SJSA1 (cell line): ENCODE data around the gene SYT9. TPM values are rescaled to one million over a fixed set of nuclear protein-coding genes. Genes with fewer than 3 reads are reported as not detected.

Experiments
- DNase-seq, 2 experiments: peaks; one replicate each; pipeline ENCODE4 v3.0.0-alpha.2; 2015 to 2020; ENCODE audit warnings: low spot score in 2 of 2, low read depth in 1 of 2
- H3K27ac ChIP-seq: fragments of 250-450 bp; sonication (Bioruptor Pico); 2 replicates; pipeline ENCODE4 v1.5.1; 2020; ENCODE audit warnings: mild to moderate bottlenecking, moderate library complexity
- H3K27me3 ChIP-seq: fragments of 250-450 bp; sonication (Bioruptor Pico); replicated peaks from 2 replicates; pipeline ENCODE4 v1.5.1; 2020; ENCODE audit warnings: mild to moderate bottlenecking, moderate library complexity
- H3K36me3 ChIP-seq: fragments of 250-450 bp; sonication (Bioruptor Pico); 2 replicates; pipeline ENCODE4 v1.5.1; 2020; ENCODE audit warnings: mild to moderate bottlenecking
- H3K4me1 ChIP-seq: fragments of 250-450 bp; sonication (Bioruptor Pico); replicated peaks from 2 replicates; pipeline ENCODE4 v1.6.1; 2021; ENCODE audit warnings: mild to moderate bottlenecking
- H3K4me3 ChIP-seq: fragments of 250-450 bp; sonication (Bioruptor Pico); 2 replicates; pipeline ENCODE4 v1.5.1; 2020; ENCODE audit warnings: mild to moderate bottlenecking
- H3K9me3 ChIP-seq: fragments of 250-450 bp; sonication (Bioruptor Pico); replicated peaks from 2 replicates; pipeline ENCODE4 v1.5.1; 2020; ENCODE audit warnings: mild to moderate bottlenecking
- total RNA-seq: library from RNA; depleted of rRNA; stranded (reverse); fragments of >200 nt; shearing (Covaris generic); gene quantifications from 2 replicates; pipeline ENCODE4 v1.2.3, GENCODE V29; 2014

SYT9 gene
- total RNA-seq, 1 experiment from 2014 or later, result not detected

- Histone ChIP-seq H3K9me3 (no peaks in the 10 kb centered on the region), H3K27ac (no peak overlapping the region), H3K27me3 (no peaks in the 10 kb centered on the region), H3K4me1 (no peaks in the 10 kb centered on the region), H3K4me3 (no peak overlapping the region), H3K36me3 (no peaks in the 10 kb centered on the region)
- no peak for DNase-seq
These were observed 203.2 kb downstream of the SYT9 start for GRCh38 chr11:7454854-7455253.

GRCh38 chr11:7457211-7457610 lies 205.5 kb downstream of the SYT9 start:
- Histone ChIP-seq H3K4me3 (no peak overlapping the region), H3K27me3 (no peaks in the 10 kb centered on the region), H3K4me1 (no peaks in the 10 kb centered on the region), H3K9me3 (no peaks in the 10 kb centered on the region), H3K36me3 (no peaks in the 10 kb centered on the region), H3K27ac (no peak overlapping the region)
- DNase-seq, result no peak

GRCh38 chr11:7462706-7463105 lies 211.0 kb downstream of the SYT9 start:
- H3K9me3 ChIP-seq, result no peaks in the 10 kb centered on the region
- no peak overlapping the region for H3K27ac ChIP-seq
- no peaks in the 10 kb centered on the region for H3K27me3 ChIP-seq
- no peak for DNase-seq
- H3K4me1 ChIP-seq, result no peaks in the 10 kb centered on the region
- no peaks in the 10 kb centered on the region for H3K36me3 ChIP-seq
- no peak overlapping the region for H3K4me3 ChIP-seq

GRCh38 chr11:7467652-7468051 lies 215.9 kb downstream of the SYT9 start:
- Histone ChIP-seq H3K27ac (no peak overlapping the region), H3K4me1 (no peaks in the 10 kb centered on the region), H3K4me3 (no peak overlapping the region), H3K9me3 (no peaks in the 10 kb centered on the region), H3K36me3 (no peaks in the 10 kb centered on the region), H3K27me3 (no peaks in the 10 kb centered on the region)
- no peak for DNase-seq

- DNase-seq, result no peak
- Histone ChIP-seq H3K4me1 (no peaks in the 10 kb centered on the region), H3K27ac (no peak overlapping the region), H3K9me3 (no peaks in the 10 kb centered on the region), H3K4me3 (no peak overlapping the region), H3K27me3 (no peaks in the 10 kb centered on the region), H3K36me3 (no peaks in the 10 kb centered on the region)
These were observed 217.7 kb downstream of the SYT9 start for GRCh38 chr11:7469351-7469865.

- Histone ChIP-seq H3K27ac (no peak overlapping the region), H3K9me3 (no peaks in the 10 kb centered on the region), H3K36me3 (no peaks in the 10 kb centered on the region), H3K27me3 (no peaks in the 10 kb centered on the region), H3K4me3 (no peak overlapping the region), H3K4me1 (no peaks in the 10 kb centered on the region)
- DNase-seq, result no peak
These were observed 219.4 kb downstream of the SYT9 start for GRCh38 chr11:7471071-7471470.

GRCh38 chr11:7473717-7474116 lies 222.0 kb downstream of the SYT9 start:
- no peak for DNase-seq
- Histone ChIP-seq H3K4me3 (no peak overlapping the region), H3K27me3 (no peaks in the 10 kb centered on the region), H3K4me1 (no peaks in the 10 kb centered on the region), H3K9me3 (no peaks in the 10 kb centered on the region), H3K27ac (no peak overlapping the region), H3K36me3 (no peaks in the 10 kb centered on the region)

GRCh38 chr11:7480113-7480512 lies 228.4 kb downstream of the SYT9 start:
- no peak for DNase-seq
- Histone ChIP-seq H3K36me3 (no peaks in the 10 kb centered on the region), H3K27ac (no peak overlapping the region), H3K4me1 (no peaks in the 10 kb centered on the region), H3K27me3 (no peaks in the 10 kb centered on the region), H3K4me3 (no peak overlapping the region), H3K9me3 (no peaks in the 10 kb centered on the region)

GRCh38 chr11:7484131-7484530 lies 232.4 kb downstream of the SYT9 start:
- Histone ChIP-seq H3K27ac (no peak overlapping the region), H3K4me3 (no peak overlapping the region), H3K36me3 (no peaks in the 10 kb centered on the region), H3K4me1 (0 out of 2 replicates have a peak, but pooled peaks cover 2% of the 10 kb centered on the region), H3K27me3 (no peaks in the 10 kb centered on the region), H3K9me3 (no peaks in the 10 kb centered on the region)
- no peak for DNase-seq

- no peak overlapping the region for H3K4me3 ChIP-seq
- no peaks in the 10 kb centered on the region for H3K9me3 ChIP-seq
- H3K36me3 ChIP-seq, result no peaks in the 10 kb centered on the region
- no peak overlapping the region for H3K27ac ChIP-seq
- H3K4me1 ChIP-seq, result peaks cover 7% of the 10 kb centered on the region; the same call in 1 of the 2 replicates
- no peak for DNase-seq
- no peaks in the 10 kb centered on the region for H3K27me3 ChIP-seq
These were observed 232.9 kb downstream of the SYT9 start for GRCh38 chr11:7484645-7485044.

GRCh38 chr11:7485186-7486097 lies 233.7 kb downstream of the SYT9 start, which contains the start of gene OLFML1:
Gene OLFML1, plus strand, starts transcription at chr11:7485506. Its CDS starts 370 bp downstream, at chr11:7485876.
- Histone ChIP-seq H3K4me1 (peaks cover 13% of the 10 kb centered on the region), H3K4me3 (no peak within 1 kb of the TSS), H3K27me3 (no peaks in the 10 kb centered on the region), H3K27ac (no peak within 1 kb of the TSS), H3K36me3 (no peaks in the 10 kb centered on the region), H3K9me3 (no peaks in the 10 kb centered on the region)
- DNase-seq, result no peak

- Histone ChIP-seq H3K4me1 (peaks cover 17% of the 10 kb centered on the region), H3K36me3 (no peaks in the 10 kb centered on the region), H3K27me3 (no peaks in the 10 kb centered on the region), H3K4me3 (no peak overlapping the region), H3K27ac (no peak overlapping the region), H3K9me3 (no peaks in the 10 kb centered on the region)
- DNase-seq, result no peak
These were observed 234.5 kb downstream of the SYT9 start for GRCh38 chr11:7486098-7486780.

GRCh38 chr11:7486781-7487140 lies 235.1 kb downstream of the SYT9 start:
- H3K36me3 ChIP-seq, result no peaks in the 10 kb centered on the region
- H3K4me1 ChIP-seq, result peaks cover 22% of the 10 kb centered on the region
- no peaks in the 10 kb centered on the region for H3K27me3 ChIP-seq
- H3K4me3 ChIP-seq, result no peak overlapping the region
- no peaks in the 10 kb centered on the region for H3K9me3 ChIP-seq
- no peak for DNase-seq
- no peak overlapping the region for H3K27ac ChIP-seq

- DNase-seq, result no peak
- no peak overlapping the region for H3K4me3 ChIP-seq
- no peaks in the 10 kb centered on the region for H3K9me3 ChIP-seq
- H3K27me3 ChIP-seq, result no peaks in the 10 kb centered on the region
- H3K36me3 ChIP-seq, result no peaks in the 10 kb centered on the region
- no peak overlapping the region for H3K27ac ChIP-seq
- peaks cover 27% of the 10 kb centered on the region for H3K4me1 ChIP-seq
These were observed 235.7 kb downstream of the SYT9 start for GRCh38 chr11:7487360-7487759.
